ENCODE measurements around the gene COL26A1.
"Not testable (repeated sequence)": the region's sequence is repeated elsewhere in the genome, so short reads cannot be mapped to it uniquely, and the experiment has no call there.

Gene COL26A1

DNA sequence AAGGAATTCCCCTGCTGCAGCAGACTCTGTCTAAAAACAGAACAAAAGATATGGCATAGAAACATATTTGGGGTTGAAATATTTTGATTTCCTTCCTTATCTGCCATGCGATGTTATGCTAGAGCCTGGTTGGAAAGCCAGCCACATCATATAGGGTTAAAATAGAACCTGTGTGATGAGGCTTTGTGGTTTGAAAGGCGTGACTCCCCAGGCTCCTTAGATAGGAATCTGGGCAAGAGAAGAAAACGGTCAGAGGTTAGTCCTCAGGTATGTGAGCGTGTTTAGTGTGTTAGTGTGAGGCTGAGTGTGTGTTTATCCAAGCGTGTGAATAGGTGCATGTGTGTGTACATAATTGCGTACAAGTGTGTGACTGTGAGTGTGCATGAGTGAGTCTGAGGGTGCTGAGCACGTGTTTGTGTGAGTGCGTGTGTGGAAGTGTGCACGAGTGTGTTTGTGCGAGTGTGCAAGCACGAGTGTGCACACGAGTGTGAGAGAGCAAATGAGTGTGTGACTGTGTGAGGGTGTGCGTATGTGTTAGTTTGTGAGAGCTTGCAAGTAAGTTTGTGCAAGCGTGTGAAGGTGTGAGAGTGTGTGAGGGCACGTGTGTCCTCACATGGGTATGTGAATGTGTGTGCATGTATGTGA, 79.9 kb downstream of the COL26A1 start:
- DNase-seq (ENCODE audit: low read depth) = no peak

DNA sequence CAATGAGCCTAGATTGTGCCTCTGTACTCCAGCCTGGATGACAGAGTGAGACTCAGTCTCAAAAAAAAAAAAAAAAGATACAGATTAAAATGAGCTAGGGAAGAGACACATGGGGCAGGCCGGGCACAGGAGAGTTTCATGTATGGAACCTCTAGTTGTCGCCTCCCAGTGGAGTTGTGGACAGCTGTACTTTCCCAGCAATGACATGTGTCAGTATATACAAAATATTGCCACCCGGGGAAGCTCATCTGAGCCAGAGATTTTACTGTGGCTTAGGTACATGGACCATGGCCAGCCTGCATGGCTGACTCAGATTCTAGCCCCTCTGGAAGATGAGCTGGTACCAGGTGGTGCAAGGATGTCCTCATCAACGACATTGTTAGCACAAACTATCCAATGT, 87.4 kb downstream of the COL26A1 start:
- no peak for DNase-seq (ENCODE audit: low read depth)

DNA sequence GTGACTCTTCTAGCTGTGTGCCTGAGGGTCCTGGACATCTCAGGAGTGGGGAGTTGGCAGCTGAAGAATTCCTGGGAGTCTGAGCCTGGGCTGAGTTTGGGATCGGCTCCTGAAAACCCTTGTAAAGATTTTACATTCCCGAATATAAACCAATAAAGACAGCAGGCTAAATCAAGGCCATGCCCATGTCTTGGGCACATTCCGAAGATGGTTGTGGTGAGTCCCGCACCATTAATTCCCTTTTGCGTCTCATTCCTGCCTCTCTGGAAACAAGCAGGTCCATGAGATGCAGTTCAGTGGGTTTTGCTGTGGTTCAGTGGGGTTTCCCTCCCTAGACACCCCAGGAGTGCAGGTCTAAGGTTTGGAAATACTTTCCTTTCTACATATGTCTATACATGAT, 90.9 kb downstream of the COL26A1 start:
- DNase-seq (ENCODE audit: low read depth) = no peak

DNA sequence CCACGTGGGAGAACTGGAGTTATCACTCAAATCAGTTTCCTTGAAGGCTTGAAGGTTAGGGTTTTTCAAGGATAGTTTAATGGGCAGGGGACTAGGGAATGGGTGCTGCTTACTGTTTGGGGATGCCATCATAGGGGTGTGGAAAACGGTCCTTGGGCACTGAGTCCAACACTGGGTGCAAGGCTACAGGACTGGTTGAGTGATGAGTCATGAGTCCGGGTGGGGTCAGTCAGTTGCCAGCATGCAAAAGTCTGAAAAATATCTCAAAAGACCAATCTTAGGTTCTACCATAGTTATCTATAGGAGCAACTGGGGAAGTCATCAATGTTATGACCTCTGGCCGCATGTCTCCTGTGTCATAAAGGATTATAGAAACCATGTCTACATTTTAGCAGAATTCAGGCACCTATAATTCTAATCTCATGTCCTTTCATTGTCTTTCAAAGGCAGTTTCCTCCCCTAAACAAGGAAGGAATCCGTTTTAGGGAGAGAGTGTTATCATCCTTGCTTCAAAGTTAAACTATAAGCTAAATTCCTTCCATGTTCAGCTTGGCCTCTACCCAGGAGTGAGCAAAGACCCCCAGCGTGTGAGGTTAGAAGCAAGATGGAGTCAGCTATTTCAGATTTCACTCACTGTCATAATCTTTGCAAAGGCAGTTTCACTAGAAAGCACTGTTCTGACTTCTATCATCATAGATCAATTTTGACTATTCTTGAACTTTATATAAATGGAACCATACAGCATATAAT, 94.5 kb downstream of the COL26A1 start:
- no peak for DNase-seq (ENCODE audit: low read depth)

DNA sequence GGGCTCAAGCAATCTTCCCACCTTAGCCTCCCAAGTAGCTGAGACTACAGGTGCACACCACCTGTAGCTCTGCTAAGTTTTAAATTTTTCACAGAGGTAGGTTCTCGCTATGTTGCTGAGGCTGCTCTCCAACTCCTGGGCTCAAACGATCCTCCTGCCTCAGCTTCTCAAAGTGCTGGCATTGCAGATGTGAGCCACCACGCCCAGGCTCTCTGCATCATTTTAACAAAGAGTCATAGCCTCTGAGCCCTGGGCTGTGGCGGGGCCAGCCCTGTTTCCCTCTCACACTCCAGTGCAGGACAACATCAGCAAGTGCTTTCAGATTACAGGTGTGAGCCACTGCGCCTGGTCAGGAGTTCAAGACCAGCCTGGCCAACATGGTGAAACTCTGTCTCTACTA, 102.5 kb downstream of the COL26A1 start:
- DNase-seq (ENCODE audit: low read depth) = no peak

DNA sequence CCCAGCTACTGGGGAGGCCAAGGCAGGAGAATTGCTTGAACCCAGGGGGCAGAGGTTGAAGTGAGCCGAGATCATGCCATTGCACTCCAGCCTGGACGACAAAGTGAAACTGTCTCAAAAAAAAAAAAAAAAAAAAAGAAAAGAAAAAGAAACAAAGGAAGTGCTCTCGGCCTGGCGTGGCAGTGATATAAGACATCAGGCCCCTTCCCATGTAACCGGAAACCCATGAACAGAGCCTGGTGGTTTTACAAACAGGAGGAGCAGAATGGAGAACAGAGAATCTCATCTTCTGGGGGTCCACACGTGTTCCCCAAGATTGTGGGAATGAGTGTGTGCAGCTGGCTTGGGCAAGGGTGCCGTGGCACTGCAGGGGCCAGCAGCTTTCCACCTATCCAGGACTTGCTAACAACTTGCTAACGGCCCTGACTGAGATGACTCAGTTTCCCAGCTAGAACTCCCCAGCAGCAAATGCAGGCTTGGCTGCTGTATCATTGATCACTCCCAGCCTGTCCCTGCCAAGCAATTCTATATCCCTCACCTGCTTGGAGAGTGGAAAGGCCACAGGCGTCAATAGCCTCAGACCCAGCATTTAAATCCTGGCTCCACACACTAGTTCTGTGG, 103.0 kb downstream of the COL26A1 start:
- DNase-seq (ENCODE audit: low read depth) = no peak

DNA sequence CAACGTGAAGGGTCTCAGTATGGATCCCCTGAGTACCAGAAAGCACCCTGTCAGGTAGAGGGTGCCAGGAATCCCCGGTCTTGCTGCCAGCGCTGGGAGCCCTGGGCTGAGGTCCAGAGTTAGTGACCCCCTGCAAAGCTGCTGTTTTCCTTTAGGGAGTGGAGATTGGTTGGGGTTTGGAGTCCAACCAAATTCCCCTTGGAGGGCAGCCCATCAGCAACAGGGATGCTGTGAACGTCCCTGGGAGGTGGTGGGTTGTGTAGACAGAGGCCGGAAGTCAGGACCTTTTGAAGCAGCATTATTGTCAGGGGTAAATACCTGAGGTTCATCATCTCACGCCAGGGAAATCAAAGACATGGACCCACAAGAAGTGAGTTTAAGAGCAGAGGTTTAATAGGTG, 104.2 kb downstream of the COL26A1 start:
- DNase-seq (ENCODE audit: low read depth) = no peak

DNA sequence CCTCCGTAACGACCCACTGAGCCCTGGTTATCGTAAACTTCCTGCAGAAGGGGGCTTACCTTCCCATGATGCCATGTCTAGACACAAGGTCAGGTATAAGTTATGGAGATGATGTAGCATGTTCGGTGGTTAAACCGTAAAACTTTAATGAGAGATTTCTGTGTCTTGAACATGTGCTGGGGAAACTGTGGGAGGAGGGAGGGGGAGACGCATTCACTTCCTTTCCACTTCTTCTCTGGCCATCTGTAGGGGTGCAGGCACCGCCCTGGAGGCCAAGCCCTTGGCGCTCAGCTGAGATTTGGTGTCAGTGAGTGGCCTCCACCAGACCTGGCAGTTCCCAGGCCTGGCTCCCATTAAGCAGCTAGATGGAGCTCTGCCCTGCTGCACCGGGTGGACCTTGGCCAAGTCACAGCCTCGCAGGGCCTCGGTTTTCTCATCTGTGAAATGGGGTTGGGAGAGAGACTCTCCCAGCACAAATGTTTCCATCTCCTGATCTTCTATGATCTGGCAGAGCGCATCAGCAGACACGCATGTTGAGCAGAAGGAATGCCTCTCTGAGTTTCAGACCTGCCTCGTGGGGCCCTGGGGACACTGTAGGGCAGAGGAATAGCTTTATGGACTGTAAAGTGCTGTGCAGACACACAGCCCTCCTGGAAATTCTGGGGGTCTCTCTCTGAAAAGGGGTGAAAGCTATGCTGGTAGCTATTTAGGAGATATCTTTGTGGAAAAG, 106.0 kb downstream of the COL26A1 start:
- DNase-seq (ENCODE audit: low read depth) = no peak

DNA sequence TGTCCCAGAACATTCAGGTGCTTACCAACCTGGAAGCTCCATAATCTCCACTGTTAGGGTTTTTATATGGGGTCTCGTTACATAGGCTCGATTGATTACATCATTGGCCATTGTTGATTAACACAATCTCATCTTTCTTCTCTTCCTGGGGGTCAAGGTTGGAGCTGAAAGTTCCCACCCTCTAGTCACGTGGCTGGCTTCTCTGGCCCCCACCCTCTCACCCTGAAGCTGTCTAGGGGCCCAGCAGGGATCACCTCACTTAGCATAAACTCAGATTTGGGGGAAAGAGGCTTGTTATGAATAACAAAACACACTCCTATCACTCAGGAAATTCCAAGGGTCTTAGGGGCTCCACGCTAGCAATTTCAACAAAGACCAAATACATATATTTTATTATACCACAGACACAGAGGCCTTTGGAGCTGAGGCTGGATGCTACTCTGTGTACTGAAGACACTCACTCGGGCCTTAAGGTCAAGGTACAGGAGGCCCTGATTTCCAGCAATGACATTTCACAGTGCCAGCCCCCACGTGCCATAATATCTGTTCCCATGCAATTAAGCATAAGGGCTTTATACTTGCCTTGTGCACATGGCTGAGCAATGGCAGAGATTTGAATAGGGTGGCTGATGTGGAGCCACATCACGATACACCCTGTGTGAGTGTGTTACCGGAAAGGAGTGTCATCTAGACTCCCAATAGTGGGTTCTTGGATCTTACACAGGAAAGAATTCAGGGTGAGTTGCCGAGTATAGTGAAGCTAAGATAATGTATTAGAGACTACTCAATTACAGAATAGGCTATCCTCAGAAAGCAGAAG, 108.2 kb downstream of the COL26A1 start:
- DNase-seq (ENCODE audit: low read depth) = no peak

DNA sequence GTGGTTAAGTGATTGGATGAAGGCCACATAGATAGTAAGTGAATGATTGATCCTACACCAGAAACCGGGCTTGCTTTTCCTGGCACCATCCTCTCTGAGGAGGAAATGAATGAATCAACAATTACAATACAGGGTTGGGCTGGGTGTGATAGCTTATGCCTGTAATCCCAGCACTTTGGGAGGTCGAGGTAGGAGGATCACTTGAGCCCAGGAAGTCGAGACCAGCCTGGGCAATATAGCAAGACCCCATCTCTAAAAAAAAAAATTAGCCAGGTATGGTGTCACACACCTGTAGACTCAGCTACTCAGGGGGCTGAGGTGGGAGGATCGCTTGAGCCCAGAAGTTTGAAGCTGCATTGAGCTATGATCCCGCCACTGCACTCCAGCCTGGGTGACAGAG, 111.5 kb downstream of the COL26A1 start:
- DNase-seq (ENCODE audit: low read depth) = no peak

DNA sequence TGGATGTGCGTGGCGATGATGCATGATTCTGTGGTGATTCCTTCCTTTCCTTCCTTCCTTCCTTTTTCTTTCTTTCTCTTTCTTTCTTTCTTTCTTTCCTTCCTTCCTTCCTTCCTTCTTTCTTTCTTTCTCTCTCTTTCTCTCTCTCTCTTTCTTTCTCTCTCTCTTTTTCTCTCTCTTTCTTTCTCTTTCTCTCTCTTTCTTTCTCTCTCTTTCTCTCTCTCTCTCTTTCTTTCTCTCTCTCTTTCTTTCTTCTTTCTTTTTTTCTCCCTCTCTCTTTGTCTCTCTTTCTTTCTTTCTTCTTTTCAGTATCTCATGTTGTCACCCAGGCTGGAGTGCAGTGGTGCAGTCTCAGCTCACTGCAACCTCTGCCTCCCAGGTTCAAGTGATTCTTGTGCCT, 113.0 kb downstream of the COL26A1 start:
- not testable (repeated sequence) for DNase-seq (ENCODE audit: low read depth)

DNA sequence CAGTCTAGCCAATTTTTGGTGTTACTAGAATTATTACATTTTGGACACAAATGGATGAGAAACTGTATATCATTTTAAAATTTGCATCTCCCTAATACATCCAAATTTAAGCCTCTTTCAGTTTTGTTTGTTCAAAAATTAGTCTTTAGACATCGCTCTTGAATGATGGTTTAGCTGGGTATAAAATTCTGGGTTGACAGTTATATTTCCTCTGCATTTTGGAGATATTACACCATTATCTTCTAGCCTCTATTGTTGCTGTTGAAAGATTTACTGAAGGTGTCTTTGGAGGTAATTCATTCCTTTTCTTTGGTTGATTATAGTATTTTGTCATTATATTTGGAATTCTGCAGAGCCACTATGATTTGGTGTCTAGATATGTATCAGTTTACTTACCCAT, 116.5 kb downstream of the COL26A1 start:
- no peak for DNase-seq (ENCODE audit: low read depth)

DNA sequence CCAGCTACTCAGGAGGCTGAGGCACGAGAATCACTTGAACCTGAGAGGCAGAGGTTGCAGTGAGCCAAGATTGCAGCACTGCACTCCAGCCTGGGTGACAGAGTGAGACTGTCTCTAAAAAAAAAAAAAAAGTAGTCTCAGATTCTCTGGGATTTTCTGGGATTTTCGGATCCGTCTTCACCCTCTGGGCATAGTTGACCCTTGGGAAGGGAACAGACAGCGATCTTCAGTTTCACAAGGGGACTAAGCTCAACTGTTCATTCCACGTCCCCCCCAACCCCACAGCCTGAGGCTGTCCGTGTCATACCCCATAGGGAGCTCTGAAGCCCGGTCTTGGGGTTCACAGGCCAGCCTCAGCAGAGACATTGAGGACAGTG, 123.4 kb downstream of the COL26A1 start:
- not testable (repeated sequence) for DNase-seq (ENCODE audit: low read depth)

DNA sequence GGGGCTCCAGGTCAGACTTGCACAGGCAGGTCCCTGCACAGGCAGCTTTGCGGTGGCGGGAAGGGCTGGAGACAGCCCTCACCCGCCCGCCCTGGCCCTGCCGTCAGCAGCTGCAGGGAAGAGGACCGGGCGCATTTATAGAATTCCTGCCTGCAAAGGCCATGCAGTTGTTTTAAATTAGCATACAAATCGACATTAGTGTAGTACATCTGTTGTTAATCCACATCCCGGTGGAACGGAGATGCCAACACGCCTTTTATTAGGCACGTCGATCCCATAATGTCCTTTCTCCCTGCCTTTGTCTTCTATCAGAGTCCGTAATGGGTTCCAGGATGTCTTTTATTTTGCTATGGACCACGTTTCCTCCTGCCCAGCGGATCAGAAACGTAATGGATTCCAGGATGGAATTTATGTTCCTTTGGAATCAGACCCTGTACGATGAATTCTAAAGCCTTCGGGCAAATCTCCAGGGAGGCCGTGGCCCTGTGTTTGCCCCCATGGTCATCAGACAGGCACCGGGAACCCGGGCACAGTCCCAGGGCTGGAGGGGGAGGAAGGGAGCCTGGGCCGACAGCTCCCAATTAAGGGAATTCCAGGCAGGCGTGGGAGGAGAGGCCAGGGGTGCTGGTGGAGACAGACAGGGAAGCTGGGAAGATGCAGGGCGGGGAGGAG, 123.9 kb downstream of the COL26A1 start:
- no peak for DNase-seq (ENCODE audit: low read depth)

DNA sequence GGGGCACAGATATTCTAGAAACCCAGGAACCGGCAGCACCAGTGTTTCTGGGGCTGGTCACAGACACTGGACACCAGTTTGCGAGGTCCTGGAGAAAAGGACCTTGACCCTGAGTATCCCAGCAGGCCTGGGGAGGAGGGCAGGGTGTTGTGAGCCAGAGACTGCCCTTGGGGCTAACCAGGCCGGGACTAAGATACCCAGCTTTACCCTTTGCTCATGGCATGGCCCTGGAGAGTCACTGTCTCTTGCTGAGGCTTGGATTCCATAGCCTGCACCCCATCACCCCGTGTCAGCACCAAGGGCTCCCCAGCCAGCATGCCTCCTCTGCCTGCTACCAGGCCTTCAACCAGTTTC, 124.4 kb downstream of the COL26A1 start:
- no peak for DNase-seq (ENCODE audit: low read depth)

DNA sequence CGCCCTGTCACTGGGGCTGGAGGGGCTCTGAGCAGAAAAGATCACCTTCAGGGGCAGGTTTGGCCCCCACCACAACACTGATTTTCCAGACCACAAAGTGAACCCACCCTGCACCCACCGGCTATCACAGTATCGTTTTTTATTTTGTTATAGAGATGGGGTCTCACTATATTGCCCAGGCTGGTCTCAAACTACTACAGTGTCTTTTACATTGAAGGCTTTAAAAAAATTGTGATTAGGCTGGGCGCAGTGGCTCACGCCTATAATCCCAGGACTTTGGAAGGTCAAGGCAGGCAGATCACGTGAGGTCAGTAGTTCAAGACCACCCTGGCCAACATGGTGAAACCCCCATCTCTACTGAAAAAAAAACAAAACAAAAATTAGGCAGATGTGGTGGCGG, 125.1 kb downstream of the COL26A1 start:
- DNase-seq (ENCODE audit: low read depth) = no peak

DNA sequence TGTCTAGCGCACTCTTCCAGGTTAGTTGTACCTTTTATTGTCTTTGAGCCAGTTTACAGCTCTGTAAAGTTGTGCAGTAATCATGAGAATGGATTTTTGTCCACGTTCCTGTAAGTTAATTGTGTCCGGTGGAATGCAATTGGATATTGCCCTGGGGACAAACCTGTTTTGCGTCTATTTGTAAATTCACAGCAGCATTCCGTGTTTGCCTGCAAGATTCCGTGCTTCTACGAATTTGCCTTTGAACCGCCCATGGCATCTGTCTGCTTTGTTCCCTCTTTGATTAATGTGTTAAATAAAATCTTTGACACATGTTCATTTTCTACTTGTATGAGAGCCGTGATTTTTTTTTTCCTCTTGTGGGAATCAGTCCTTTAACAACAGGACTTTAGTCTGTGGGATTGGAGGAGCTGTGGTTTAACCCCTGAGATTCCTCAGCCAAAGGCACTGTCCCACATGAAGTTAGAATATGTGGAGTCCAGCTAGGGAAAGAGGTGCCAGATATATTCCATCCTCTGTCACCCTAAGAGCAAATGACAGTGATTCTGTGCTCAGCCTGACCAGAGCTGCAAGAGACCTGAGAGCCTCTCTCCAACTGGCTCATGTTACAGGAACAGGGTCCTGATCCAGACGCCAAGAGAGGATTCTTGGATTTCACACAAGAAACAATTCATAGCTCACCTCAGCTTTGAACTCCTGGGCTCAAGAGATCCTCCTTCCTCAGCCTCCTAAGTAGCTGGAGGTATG, 126.3 kb downstream of the COL26A1 start:
- DNase-seq (ENCODE audit: low read depth) = no peak

DNA sequence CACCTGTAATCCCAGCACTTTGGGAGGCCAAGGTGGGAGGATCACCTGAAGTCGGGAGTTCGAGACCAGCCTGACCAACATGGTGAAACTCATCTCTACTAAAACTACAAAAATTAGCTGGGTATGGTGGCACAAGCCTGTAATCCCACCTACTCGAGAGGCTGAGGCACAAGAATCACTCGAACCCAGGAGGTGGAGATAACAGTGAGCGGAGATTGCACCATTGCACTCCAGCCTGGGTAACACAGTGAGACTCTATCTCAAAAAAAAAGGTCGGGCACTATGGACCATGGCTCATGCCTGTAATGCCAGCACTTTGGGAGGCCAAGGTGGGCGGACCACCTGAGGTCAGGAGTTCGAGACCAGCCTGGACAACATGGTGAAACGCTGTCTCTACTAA, 127.8 kb downstream of the COL26A1 start:
- not testable (repeated sequence) for DNase-seq (ENCODE audit: low read depth)

DNA sequence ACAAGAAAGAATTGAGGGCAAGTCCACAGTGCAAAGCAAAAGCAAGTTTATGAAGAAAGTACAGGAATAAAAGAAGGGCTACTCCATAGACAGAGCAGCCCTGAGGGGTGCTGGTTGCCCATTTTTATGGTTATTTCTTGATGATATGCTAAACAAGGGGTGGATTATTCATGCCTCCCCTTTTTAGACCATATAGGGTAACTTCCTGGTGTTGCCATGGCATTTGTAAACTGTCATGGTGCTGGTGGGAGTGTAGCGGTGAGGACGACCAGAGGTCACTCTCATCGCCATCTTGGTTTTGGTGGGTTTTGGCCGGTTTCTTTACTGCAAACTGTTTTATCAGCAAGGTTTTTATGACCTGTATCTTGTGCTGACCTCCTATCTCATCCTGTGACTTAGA, 128.8 kb downstream of the COL26A1 start:
- DNase-seq (ENCODE audit: low read depth) = not testable (repeated sequence)

DNA sequence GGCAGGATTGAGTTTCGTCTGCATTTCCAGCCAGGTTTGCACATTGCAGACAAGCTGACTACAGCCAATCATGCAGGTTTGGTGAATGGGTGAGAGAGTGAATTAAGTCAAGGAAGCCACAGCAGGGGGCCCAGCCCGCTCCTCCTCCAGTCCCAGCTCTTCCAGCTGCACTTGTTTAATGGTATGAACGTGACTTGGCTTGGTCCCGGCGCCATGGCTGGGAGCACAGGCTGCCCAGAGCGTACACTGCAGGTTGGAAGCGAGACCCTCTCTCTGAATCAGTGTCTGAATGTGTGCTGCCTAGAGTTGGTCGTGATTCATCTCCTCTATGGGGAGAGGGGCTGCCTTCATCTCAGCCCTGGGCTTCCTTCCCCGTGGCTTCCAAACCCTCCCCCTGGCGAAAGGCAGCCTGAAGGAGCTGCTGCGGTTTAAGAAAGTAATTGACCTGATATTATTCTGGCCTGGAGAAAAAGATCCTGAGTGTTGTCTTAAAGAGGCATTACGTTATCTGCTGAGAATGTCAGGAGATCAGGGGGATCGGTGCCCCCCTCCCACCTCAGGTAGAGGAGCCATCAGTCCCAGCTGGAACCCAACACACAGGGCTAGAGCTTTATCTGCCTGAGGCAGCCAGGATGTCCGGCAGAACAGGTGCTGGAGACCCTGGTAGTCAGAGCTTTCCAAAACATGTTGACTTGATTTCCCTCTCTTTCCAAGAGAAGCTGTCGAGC, 132.1 kb downstream of the COL26A1 start:
- DNase-seq (ENCODE audit: low read depth) = no peak

Data from activated T-helper 1 cell treated with Interleukin-2 at 50 U/mL for 16 hours (primary cell).